ENCODE measurements around the gene ITPK1. TPM values are rescaled to one million over a fixed set of nuclear protein-coding genes. Genes with fewer than 3 reads are reported as not detected.

ITPK1 gene
- total RNA-seq: 32.2 TPM

DNA sequence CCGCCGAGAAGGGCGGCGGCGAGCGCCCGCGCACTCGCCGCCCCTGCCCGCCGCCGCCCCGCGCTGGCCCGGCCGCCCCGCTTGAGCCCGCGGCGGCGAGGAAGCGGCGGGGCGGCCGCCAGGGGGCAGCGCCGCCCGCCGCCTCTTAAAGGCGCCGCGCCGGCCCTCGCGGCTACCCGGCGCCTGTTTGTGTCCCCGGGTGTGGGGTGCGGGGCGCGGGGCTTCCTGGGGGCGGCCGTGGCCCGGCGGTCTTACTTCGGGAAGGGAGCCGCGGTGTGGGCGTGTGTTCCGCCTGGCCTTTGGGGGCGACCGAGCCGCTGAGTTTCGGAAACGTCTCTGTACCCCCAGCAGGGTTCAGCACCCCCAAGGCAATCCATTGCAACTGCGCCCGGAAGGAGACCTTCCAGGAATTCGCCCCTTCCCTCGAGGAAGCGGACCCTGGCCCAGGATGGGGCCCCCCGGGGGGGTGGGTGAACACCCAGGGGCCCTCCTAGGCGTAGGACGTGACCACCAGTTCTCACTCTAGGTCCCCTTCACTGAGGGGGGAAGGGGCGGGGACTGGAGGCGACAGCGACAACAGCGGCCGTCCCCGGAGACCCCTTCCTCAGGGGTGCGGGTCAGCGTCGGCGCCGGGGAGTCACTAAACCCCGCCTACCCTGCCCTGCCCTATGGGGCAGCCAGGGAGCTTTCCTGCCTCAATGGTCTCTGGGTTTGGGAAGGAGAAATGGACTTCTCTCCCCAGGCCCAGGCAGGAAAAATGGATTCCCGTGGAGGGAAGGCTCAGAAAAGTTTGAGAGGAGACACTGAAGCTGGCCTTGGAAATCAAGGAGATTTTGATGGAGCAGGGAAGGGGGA is at the start of gene ITPK1:
ITPK1 (minus strand) TSS at position 105 of the 855 bp plus-strand sequence. CDS start 762 bp downstream, outside the sequence.

DNA sequence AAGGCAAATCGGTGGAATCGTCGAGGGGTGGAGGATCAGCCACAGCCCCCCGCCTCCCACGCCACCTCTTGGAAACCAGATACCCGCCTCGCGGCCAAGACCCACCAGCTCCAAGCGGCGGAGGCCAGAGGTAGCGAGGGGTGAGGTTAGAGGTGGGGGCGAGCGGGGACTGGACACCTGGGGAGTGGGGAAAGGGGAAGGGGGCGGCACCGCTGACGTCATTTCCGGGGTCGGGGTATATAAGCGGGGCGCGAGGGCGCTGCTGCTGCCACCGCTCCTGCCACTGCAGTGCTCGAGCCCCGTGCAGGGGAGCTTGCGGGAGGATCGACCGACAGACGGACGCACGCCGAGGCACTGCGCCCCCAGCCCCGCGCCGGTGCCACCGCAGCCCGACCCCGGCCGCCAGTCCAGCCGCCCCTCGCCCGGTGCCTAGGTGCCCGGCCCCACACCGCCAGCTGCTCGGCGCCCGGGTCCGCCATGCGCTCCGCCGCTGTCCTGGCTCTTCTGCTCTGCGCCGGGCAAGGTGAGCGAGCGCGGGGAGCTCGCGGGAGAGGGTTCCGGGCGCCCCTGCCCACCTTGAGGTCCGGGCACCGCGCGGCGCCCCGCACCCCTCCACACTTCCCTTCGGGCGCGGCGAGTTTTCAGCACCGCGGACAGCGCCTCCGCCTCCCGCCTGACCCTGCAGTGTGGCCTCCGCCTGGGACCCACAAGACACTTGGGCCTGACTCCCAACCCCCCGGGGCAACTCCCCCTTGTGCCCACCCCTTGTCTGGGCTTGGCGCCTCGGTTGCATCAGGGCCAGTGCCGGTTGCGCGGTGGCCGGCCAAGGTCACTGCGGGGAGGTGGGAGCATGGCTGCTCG is 192.6 kb downstream of the ITPK1 start, which contains the start of gene CHGA:
CHGA (plus strand) TSS at position 268 of the 861 bp plus-strand sequence; CDS start at position 478, 210 bp downstream.

Other genes with a start within 250 kb of the ITPK1 start
- 51.6 TPM for gene CHGA, start 192.8 kb downstream of the ITPK1 start, total RNA-seq
- 59.5 TPM for gene MOAP1, start 69.0 kb upstream of the ITPK1 start, total RNA-seq
- gene LYSET, start 69.4 kb upstream of the ITPK1 start, total RNA-seq: 13.5 TPM
- gene GON7, start 91.1 kb upstream of the ITPK1 start, total RNA-seq: 6.9 TPM
- 41.0 TPM for gene UBR7, start 91.3 kb upstream of the ITPK1 start, total RNA-seq
- 49.1 TPM for gene BTBD7, start 217.1 kb upstream of the ITPK1 start, total RNA-seq
- not detected for gene COX8C, start 231.3 kb upstream of the ITPK1 start, total RNA-seq

All from parietal lobe (tissue), 1 donor.